ENCODE results near the gene PANX2. TPM values are rescaled to one million over a fixed set of nuclear protein-coding genes. Genes with fewer than 3 reads are reported as not detected.

PANX2 gene
- total RNA-seq, 1 donor from 2014 or later: 2.5 TPM

GRCh38 chr22:50184902-50185374, 14.4 kb downstream of the PANX2 start:
- DNase-seq: no peak
- H3K36me3 ChIP-seq: no peaks in the 10 kb centered on the region
- TF ChIP-seq CTCF (IDR thresholded peaks at IDR 0.05): no peak
- no peaks in the 10 kb centered on the region for H3K9me3 ChIP-seq
- peak in 1 of 2 donors; percentile 0 for ATAC-seq
- peaks cover 49% of the 10 kb centered on the region for H3K4me1 ChIP-seq
- H3K27ac ChIP-seq: peak overlapping the region; percentile 66
- intact Hi-C loops (cut with DNase I): no loop called here
- H3K27me3 ChIP-seq (ENCODE audit: low read depth): no peaks in the 10 kb centered on the region
- peak overlapping the region; percentile 61 for H3K4me3 ChIP-seq

DNA sequence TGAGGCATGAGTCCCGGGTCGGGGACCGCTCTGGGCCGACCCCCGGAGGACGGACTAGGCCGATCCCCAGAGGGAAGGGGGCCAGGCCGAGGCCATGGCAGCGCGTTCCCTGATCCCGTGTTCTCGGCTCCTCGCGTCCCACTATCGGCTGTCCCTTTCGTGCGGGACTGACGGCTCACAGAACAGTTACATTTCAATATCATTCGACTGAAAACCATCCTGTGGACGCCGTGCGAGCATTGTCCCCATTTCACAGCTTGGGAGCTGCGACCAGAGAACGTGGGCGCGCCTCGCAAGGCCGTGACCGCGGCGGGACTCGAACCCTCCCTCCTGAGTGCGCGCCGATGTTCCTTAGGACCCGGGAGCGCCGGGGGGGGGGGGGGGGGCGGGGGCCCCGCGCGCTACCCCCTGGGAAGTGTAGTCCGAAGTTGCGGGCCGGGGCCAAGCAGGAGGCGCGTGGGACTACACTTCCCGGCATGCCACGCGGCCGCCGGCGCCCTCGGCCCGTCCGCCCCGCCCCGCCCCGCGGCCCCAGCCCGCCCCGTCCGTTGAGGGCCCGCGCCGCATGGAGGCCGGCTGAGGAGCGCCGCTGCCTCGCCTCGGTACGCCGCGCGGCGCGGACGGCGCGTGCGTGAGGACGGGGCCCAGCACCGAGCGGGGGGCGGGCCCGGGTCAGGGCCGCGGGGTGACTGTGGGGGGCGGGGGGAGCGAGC, 15.0 kb downstream of the PANX2 start, which contains the start of gene TRABD:
TRABD (plus strand) TSS at position 539 of the 713 bp plus-strand sequence. CDS start 7,148 bp downstream, outside the sequence.
- H3K4me1 ChIP-seq: peaks cover 55% of the 10 kb centered on the region
- H3K4me3 ChIP-seq: peak within 1 kb of the TSS; percentile 68
- H3K36me3 ChIP-seq: no peaks in the 10 kb centered on the region
- DNase-seq (peak; percentile 92), ATAC-seq (peak; percentile 84 to 87)
- TF ChIP-seq CTCF (IDR thresholded peaks at IDR 0.05): no peak
- intact Hi-C loops (cut with DNase I): no loop called here
- H3K27ac ChIP-seq: peak within 1 kb of the TSS; percentile 72
- H3K9me3 ChIP-seq: no peaks in the 10 kb centered on the region
- H3K27me3 ChIP-seq (ENCODE audit: low read depth): no peaks in the 10 kb centered on the region

DNA sequence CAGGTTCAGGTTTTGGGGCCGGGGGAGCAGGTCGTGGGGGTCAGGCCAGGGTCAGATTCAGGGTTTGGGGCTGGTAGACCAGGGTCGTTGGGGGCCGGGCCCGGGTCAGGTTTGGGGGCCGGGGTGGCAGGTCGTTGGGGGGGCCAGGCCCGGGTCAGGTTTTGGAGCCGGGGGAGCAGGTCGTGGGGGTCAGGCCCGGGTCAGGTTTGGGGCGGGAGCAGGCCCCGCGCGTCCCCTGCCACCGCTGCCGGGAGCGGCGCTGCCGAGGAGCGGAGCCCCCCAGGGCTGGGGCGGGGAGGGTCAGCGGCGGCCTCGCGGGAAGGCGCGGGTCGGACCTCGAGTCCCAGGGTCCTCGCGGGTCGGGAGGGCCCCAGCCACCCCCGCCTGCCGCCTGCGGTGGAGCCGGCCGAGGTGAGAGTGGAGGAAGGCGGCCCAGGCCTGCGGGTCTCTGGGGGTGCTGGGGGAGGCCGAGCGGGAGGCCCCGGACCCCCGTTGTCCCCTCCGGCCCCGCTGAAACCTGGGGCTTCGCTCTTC, 15.7 kb downstream of the PANX2 start:
- peaks cover 62% of the 10 kb centered on the region for H3K4me1 ChIP-seq
- ATAC-seq: no peak

DNA sequence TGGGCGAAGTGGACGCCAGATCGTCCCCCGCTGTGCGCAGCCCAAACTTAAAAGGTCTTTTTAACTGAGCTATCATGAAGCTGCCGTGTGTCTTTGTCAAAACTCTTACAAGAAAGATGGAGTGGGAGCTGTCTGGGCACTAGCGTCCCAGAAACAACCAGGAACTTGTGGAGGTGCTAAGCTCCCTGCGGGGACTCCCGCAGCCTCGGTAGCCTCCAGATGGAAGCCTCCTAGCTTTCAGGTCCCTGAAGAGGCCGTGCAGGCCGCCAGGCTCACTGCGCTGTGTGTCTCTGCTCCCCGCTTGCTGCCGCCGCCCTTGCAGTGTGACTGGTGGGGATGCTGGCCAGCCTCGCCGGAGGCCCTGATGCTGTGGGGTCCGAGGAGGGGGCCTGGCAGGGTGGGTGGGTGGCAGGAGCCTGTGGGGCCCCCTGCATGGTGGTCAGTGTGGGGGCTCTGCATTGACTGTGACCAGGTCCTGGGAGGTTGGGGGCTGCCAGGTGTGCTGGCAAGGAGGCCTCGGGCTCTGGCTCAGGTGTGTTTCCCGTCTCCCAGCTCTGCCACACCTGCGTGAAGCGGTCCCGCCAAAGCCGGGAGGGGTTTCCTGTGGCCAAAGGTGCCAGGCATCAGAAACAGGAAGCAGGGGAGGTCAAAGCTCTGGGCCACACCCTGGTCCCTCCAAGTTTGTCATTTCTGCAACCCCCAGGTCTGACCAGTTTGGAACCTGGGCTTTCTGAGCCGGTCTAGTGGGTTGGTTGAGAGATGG, 16.4 kb downstream of the PANX2 start:
- Histone ChIP-seq H3K27ac (peak overlapping the region; percentile 72), H3K27me3 (ENCODE audit: low read depth) (no peaks in the 10 kb centered on the region), H3K4me3 (peak overlapping the region; percentile 68), H3K4me1 (peaks cover 68% of the 10 kb centered on the region), H3K36me3 (no peaks in the 10 kb centered on the region), H3K9me3 (no peaks in the 10 kb centered on the region)
- ATAC-seq (no peak), DNase-seq (peak; percentile 51)
- TF ChIP-seq CTCF (IDR thresholded peaks at IDR 0.05): no peak
- intact Hi-C loops (cut with DNase I): no loop called here

More for the DNA sequence above, 15.7 kb downstream of the PANX2 start:
- H3K27me3 ChIP-seq (ENCODE audit: low read depth): no peaks in the 10 kb centered on the region
- H3K36me3 ChIP-seq: no peaks in the 10 kb centered on the region
- DNase-seq: no peak
- peak overlapping the region; percentile 72 for H3K27ac ChIP-seq
- H3K4me3 ChIP-seq: peak overlapping the region; percentile 68
- intact Hi-C loops (cut with DNase I): no loop called here
- no peak for TF ChIP-seq CTCF (IDR thresholded peaks at IDR 0.05)
- H3K9me3 ChIP-seq: no peaks in the 10 kb centered on the region

DNA sequence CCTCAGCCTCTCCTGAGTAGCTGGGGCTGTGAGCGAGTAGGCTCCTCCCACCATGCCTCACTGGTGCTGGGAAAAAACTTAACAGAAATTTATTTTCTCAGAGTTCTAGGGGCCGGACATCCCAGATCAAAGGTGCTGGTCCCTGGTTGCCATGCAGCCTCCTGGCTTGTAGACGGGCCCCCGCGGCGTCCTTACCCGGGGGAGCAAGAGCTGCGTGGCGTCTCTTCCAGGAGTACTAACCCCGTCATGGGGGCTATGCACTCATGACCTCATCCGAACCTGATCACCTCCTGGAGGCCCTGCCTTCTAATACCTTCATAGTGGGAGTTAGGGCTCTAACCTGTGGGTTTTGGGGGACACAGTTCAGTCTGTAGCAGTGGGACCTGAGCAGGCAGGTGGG, 17.8 kb downstream of the PANX2 start:
- intact Hi-C loops (cut with DNase I): no loop called here
- H3K4me1 ChIP-seq: peaks cover 79% of the 10 kb centered on the region
- peaks cover 2% of the 10 kb centered on the region for H3K36me3 ChIP-seq
- no peak overlapping the region for H3K27ac ChIP-seq
- DNase-seq (peak; percentile 39), ATAC-seq (no peak)
- TF ChIP-seq CTCF (IDR thresholded peaks at IDR 0.05): no peak
- no peaks in the 10 kb centered on the region for H3K9me3 ChIP-seq
- no peak overlapping the region for H3K4me3 ChIP-seq
- no peaks in the 10 kb centered on the region for H3K27me3 ChIP-seq (ENCODE audit: low read depth)
